ENCODE results near the gene KLF13. TPM values are rescaled to one million over a fixed set of nuclear protein-coding genes. Genes with fewer than 3 reads are reported as not detected.

KLF13 gene
- total RNA-seq, 1 experiment from 2014 or later: 12.0 TPM

GRCh38 chr15:31379577-31379976, 52.9 kb downstream of the KLF13 start:
- no peak for DNase-seq (ENCODE audit: low spot score)

- no peak for DNase-seq (ENCODE audit: low spot score)
Measured at GRCh38 chr15:31381801-31382712, 55.4 kb downstream of the KLF13 start.

GRCh38 chr15:31382713-31383045, 56.0 kb downstream of the KLF13 start:
- DNase-seq (ENCODE audit: low spot score): no peak

- DNase-seq (ENCODE audit: low spot score): no peak
Measured at GRCh38 chr15:31383139-31383538, 56.5 kb downstream of the KLF13 start.

DNA sequence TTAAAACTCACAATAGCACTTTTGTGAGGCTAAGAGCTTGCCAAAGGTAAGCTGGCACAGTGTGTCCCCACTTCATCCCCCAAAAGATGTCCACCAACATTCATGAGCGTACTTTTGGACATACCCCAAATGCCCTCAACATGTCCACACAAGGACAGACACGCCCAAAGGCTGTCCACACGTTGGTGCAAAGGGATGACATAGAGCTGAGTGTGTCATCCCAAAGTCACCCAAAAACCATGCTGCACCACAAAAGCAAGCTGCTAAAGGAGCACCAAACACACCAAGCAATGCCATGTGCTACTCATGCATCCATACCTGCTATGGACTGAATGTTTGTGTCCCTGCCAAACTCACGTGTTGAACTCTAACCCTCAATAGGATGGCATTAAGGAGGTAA, 57.9 kb downstream of the KLF13 start:
- DNase-seq (ENCODE audit: low spot score): no peak

- no peak for DNase-seq (ENCODE audit: low spot score)
Measured at GRCh38 chr15:31385736-31386135, 59.1 kb downstream of the KLF13 start.

- no peak for DNase-seq (ENCODE audit: low spot score)
Measured at GRCh38 chr15:31387092-31387478, 60.5 kb downstream of the KLF13 start.

DNA sequence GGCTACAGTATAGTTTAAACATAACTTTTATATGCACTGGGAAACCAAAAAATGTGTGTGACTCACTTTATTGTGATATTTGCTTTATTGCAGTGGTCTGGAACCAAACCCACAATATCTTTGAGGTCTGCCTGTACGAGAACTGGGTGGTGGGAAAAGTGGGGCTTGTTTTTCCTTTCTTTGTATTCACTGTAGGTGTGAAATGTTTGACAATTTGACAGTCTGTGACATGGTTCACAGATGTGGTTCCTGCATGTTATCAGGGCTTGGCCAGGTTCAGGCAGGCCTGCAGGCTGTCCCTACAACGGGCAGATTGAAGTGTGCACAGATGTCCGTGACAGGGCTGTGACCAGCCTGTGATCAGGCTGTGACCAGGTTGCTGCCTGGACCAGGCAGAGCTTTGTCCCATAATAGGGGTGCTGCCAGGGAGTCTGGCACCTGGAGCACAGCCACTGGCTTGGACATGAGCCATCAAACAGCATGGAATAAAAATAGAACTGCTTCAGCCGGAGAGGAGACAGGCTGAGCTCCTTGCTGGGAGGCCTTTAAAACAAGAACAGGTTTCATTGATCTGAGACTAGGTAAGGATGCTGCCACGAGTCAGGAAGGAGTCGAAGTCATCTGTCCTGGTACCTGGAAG, 61.0 kb downstream of the KLF13 start:
- DNase-seq (ENCODE audit: low spot score): peak; percentile 43

GRCh38 chr15:31389576-31389975, 62.9 kb downstream of the KLF13 start:
- no peak for DNase-seq (ENCODE audit: low spot score)

GRCh38 chr15:31390029-31390428, 63.4 kb downstream of the KLF13 start:
- no peak for DNase-seq (ENCODE audit: low spot score)

DNA sequence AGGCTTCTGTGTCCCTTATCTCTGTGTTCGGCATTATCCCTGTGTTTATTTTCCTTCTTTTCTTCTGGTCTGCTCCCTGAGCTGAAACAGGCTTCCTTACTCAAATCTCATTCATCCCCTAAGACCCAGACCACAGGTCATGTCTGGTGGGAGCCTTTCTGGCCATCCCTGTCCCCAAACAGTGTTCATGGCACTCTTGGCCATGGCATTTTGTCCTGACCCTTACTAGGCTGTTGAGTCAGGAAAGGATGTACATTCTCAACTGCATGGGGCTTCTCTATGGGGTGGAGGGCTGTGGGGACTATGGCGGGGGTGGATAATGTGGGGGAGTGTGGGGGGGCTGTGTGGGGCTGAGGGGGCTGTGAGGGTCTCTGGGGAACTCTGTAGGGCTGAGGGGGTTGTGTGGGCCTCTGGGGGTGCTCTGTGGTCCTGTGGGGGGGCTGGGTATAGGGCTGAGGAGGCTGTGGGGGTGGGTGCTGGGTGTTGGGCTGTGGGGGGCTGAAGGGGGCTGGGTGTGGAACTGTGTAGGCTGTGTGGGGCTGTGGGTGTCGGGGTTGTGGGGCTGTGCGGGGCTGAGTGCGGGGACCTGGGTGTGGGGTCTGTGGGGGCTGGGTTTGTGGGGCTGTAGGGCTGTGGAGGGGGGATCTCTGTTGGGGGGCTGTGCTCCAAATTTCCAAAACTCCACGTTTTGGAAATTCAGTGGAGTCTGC, 64.3 kb downstream of the KLF13 start:
- no peak for DNase-seq (ENCODE audit: low spot score)

- DNase-seq (ENCODE audit: low spot score): peak; percentile 24
Measured at GRCh38 chr15:31391687-31392671, 65.3 kb downstream of the KLF13 start.

- DNase-seq (ENCODE audit: low spot score): no peak
Measured at GRCh38 chr15:31392761-31393401, 66.2 kb downstream of the KLF13 start.

DNA sequence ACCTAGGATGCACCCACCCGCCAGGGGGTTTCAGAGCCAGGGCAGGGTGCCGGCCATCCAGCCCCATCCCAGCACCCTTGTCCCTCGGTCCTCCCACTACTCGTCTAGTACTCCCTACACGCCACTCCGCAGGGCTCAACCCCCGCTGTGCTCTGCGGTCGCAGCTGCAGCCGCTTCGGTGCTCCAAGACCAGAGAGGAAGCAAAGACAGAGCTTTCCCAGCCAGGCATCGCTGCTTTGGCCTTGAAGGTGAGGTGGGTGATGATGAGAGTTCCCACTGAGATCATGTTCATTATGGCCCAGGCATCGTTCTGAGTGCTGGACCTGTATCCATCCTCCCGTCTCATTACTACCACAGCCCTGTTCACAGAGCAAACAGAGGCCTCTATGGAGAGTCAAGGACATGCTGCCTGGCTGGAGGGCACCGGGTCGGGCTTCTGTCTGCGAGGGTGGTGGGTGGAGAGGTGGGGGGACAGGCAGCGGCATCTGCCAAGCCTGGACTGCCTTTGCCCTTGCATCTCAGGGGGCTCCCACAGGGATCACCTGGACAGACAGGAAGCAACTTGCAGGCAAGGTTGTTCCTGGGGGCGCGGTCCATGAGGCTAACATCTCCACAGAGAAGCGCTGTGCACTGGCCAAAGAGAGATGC, 66.9 kb downstream of the KLF13 start:
- no peak for DNase-seq (ENCODE audit: low spot score)

DNA sequence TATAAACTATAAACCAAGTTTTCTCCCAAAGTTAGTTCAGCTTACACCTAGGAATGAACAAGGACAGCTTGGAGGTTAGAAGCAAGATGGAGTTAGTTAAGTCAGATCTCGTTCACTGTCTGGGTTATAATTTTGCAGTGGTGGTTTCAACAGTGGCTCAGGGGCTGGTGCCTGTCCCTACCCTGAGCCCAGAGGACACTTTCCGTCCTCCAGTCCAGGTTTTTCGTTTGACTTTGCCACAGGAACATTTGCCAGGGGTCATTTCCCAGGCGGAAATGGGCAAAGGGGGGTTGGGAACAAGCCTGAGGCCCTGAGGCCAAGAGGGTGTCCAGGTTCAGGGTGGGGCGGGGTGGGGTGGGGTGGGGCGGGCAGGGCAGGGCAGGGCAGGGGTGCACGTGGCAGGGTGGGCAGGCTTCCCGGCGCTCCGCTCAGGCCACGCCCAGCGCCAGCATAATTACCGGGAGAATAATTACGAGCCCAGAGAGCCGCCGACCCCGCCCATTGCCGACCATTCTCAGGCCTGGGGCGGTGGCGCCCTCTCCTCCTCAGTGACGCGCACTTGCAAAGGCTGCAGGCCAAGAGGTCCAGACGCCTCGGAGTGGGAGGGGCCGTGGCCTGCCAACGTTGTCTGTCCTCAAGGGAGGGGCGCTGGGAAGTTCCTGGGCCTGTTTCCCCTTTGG, 70.4 kb downstream of the KLF13 start:
- peak; percentile 85 for DNase-seq (ENCODE audit: low spot score)

- DNase-seq (ENCODE audit: low spot score): no peak
Measured at GRCh38 chr15:31397851-31398661, 71.4 kb downstream of the KLF13 start.

DNA sequence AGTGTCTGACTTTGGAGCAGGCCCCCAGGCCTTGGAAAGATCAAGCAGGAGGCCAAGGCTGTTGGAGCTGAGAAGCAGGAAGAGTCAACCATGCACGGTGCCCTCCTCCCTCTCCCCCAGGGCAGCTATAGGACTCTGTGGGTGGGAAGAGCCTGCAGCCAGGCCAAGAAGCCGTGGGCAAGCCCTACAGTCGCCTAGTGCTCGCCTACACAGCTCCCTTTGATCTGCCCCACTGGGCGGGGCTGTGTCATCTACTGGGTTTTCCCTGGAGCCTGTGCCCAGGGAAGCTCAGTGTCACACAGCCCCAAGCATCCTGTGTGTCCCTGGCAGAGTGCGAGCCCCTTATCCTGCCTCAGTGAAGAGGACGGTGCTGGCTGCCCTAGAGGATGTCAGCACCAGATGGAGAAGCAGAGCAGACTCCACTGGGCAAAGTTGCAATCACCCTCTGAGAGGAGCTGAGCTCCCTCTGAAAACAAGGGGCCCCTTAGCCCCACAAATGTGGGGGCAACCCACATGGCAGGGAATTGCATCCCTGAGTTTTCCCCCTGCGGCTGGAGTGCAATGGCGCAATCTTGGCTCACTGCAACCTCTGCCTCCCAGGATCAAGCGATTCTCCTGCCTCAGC, 72.2 kb downstream of the KLF13 start:
- peak; percentile 25 for DNase-seq (ENCODE audit: low spot score)

- no peak for DNase-seq (ENCODE audit: low spot score)
Measured at GRCh38 chr15:31399544-31400171, 73.0 kb downstream of the KLF13 start.
